ENCODE measurements around the gene XPNPEP3.

GRCh38 chr22:40904101-40904500 is 47.2 kb downstream of the XPNPEP3 start:
- TF ChIP-seq CTCF (IDR thresholded peaks at IDR 0.05 in 8 of 11, conservative IDR thresholded peaks at IDR 0.05 in 3 of 11) = no peak
- TF ChIP-seq POLR2A (IDR thresholded peaks at IDR 0.05) = no peak

Data from spleen (tissue), 7 donors.